GM19397 (cell line): ENCODE measurements around the gene SRL.
"Not testable (repeated sequence)": the region's sequence is repeated elsewhere in the genome, so short reads cannot be mapped to it uniquely, and the experiment has no call there.

ENCODE experiments used
- ATAC-seq: cut with Tn5 transposase; IDR thresholded peaks from one replicate; pipeline ENCODE4 v1.9.1; 2021; ENCODE audit warnings: mild to moderate bottlenecking, moderate library complexity; ENCODE audit not compliant: unreplicated experiment

SRL gene

DNA sequence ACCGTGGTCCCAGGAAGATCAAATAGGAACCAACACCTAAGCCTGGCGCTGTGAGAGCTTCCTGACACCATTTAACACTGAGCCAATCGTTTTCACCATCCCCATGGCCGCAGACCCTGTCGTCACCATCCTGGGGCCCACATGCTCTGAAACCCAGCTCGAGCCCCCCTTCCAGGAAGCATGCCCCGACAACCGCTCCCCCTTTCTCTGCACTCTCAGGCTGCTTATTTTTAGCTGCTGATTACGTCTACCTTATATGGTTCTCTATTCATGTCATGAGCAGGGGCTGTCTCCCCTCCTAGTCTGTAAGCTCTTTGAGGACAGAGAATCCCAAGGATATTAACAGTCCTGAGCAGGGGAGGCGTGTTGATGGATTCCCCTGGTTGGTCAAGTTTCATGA is 10.5 kb downstream of the SRL start:
- no peak for ATAC-seq

DNA sequence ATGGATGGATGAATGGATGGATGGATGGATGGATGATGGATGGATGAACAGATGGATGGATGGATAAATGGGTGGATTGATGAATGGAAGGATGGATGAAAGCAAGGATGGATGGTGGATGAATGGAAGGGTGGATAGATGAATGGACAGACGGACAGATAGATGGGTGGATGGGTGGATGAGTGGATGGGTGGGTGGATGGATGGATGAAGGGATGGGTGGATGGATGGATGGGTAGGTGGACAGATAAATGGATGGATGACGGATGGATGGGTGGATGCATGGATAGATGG is 14.9 kb downstream of the SRL start:
- ATAC-seq: no peak

GRCh38 chr16:4226251-4227039 is 15.4 kb downstream of the SRL start:
- no peak for ATAC-seq

GRCh38 chr16:4225075-4225474 is 16.8 kb downstream of the SRL start:
- no peak for ATAC-seq

DNA sequence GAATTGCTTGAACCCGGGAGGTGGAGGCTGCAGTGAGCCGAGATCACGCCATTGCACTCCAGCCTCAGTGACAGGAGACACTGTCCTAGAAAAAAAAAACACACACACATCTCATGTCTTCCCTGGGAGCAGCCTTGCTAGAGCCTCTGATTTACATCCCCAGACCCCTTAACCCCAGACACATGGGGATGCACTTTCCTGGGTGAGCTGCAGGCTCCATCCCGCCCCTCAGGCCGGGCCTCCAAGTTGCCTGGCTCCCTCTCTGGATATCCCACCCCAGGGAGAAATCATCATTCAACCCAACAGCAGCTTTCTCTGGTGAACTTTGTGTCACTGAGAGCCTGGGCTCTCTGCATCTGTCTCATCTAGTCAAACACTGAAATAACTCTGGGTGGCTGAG is 21.5 kb downstream of the SRL start:
- ATAC-seq: no peak

DNA sequence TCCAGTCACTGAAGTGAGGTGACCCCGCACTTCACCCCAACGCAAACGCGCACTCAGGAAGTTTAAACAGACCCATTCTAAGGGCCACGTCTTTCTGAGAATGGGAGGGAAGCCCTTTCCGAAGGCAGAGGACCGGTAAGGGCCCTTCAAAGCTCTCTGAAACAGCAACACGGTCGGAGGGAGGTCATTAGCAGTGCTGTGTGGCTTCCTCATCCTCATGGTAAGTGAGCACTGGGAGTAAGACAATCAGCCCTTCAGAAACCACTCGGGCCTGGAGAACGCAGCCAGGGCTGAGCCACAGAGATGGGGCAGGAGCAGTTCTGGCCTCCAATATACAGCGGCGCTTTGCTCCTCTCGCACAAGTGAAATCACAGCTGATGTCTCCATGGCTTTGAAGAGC is 23.7 kb downstream of the SRL start:
- ATAC-seq: no peak

DNA sequence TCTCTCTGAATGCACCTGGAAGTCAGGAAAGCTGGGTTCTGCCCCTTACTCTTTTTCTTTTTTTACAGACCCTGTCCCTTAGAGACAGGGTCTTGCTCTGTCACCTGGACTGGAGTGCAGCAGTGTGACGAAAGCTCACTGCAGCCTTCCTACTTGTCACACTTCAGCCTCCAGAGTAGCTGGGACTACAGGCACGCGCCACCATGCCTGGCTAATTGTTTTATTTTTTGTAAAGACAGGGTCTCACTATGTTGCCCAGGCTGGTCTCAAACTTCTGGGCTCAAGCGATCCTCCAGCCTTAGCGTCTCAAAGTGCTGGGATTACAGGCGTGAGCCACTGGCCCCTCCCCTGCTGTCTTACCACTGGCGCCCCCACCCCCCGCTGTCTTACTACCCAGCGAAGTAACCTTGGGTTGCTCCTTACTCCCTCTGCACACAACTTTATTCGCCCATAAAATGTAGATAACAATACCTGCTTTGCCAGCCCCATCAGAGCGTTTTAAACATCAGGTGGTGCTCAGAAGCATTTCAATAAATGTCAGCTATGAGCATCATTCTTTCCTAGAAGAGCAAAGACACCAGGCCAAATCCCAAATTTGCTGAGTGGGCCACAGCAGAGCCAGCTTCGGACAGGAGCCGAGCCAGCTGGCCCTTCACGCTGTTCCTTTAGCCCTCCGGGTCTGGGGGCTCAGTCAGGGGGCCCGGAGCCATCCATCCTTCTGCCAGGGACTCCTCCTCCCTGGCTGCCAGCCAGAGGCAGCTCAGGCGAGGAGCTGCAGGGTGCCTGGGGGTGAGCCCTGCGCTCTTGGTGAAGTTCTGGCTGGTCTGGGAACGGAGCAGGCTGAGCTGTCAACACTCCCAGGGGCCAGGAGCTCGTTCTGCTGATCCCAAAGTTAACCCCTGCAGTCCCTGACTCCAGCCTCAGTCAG is 24.4 kb downstream of the SRL start:
- ATAC-seq: no peak

GRCh38 chr16:4216596-4216995 is 25.3 kb downstream of the SRL start:
- ATAC-seq: no peak

- ATAC-seq: no peak
Measured at GRCh38 chr16:4215106-4215505, 26.8 kb downstream of the SRL start.

DNA sequence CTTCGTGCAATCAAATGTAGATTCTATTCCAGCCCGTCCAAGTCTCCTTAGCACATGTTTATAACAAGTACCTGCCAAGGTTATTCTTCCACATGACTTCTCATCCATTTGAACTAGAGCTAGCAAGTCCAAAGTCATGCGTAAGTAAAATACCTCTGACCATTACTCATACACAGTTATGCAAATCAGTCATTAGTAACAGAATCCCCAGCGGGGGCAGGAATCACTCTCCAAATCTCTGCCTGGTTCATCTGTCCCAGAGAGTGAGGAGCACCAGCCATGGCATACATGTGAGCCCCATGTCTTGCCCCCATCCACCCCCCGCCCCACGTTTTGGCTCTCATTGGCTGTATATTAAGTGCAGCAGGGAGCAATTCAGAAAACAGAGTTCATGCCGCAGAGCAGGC is 27.7 kb downstream of the SRL start:
- no peak for ATAC-seq

DNA sequence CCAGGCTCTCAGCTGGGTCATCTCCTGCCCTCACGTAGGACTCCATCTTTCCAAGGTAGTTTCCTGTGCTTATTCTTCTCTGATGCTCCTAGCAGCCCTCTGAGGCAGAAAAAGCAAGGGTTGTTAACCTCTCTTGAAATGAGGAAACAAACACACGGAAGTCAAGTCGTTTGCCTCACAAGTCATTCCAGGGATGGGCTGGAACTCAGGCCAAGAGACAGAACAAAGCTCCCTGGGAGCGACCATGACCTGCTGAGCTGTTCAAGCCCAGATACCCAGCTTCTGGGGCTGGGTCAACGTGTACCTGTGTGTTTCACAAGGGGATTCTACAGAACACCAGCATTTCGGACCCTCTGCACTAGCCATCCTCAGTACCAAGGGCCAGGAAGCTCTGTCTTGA is 28.1 kb downstream of the SRL start:
- no peak for ATAC-seq

DNA sequence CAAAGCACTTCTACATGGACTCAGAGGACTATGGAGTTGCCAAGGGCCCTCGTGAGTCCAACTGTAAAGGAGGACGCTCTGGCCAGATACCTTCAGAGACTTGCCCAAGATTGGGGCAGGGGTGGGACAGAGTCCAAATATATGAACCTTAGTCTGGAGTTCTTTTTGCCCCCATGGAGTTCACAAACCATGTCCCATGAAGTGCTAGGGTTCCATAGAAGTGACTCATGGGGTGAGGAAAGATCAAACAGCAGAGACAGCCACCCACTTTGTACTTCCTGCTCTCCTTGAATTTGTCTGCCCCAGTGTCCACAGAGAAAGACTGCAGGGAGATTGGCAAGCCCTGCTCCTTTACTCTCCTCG is 29.0 kb downstream of the SRL start:
- ATAC-seq: no peak

- ATAC-seq: no peak
Measured at GRCh38 chr16:4212211-4212933, 29.5 kb downstream of the SRL start.

DNA sequence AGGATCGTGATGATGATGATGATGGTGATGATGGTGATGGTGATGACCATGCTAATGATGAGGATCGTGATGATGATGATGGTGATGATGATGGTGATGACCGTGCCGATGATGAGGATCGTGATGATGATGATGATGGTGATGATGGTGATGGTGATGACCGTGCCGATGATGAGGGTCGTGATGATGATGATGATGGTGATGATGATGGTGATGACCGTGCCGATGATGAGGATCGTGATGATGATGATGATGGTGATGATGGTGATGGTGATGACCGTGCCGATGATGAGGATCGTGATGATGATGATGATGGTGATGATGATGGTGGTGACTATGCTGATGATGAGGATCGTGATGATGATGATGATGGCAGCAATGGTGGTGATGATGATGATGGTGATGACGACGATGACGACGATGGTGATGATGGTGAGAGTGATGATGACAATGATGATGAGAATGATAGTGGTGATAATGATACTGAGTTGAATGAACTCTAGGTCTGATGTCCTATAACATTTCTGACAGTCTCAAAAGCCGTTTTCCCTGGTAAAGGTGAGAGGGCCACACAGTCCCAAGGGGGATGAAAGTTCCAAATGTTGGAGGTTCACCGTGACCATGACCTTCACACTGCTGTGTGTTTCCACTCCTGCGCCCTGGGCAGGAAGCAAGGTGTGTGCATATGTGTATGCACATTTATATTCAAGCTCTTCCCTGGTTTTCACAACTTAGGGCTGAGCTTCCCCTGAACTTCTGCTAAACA is 30.3 kb downstream of the SRL start:
- not testable (repeated sequence) for ATAC-seq

- no peak for ATAC-seq
Measured at GRCh38 chr16:4209666-4210065, 32.2 kb downstream of the SRL start.

DNA sequence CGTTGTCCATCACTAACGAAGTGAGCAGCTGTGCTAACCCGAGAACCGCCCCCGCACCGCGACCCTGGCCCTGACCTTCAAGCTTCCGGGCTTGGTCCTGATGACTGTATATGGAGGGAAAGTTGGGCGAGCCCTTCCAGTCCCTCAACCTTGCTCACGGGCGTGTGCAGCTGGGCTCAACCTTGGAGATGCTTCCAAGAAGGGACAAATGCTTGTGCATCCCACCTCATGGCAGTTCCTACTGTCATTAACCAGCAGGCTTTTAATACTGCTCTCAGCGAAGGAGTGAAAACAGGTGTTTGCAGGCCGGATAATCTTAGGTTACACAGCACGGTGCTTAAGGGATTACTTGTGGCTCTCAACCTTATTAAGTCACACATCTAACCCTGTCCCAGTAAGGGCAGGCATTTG is 33.5 kb downstream of the SRL start:
- no peak for ATAC-seq

DNA sequence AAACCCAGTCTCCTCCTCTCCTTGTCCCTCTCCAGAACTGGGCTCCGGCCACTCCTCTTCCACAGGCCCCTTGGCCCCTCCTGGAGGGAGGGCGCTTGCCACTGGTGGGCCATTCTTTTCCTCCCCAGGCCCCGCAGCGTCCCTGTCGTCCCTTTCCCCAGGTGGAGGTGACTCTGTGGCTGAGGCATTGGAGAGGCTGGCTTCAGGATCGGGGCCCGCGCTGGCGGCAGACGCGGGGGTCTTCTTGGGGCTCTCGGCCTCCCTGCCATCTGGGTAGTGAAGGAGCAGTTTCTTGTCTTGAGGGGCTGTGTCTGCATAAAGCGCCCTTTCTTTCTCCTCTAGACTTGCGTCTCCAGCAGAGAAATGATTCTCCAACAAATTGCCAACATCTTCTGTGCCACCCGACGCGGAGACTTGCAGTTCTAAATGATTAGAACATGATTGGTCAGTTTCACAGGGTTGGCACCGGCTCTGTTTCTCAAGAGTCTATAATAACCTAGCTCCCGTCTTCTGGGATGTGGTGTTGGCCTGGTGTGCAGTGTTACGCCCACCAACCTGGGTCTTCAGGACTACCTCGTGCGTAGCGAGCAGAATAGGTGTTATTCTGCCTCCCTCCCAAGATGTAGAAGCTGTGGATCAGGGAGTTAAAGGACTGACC is 34.1 kb downstream of the SRL start:
- no peak for ATAC-seq

DNA sequence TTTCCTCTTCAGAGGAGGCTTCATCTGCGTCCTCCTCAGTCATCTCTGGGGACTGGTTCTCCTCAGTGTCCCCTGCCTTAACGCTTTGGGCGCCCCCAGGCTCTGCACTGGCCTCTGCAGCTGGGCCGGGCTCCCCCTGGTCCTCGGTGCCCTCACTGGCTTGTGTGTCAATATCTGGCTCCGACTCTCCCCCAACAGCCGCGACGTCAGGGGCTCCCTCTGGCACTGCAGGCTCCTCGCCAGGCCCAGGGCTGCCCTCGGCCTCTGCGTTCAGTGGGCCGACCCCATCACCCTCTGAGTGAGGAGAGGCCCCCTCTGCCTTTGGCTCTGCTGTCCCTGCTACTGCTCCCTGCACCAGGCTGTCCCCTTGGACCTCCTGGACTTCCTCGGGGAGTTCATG is 34.7 kb downstream of the SRL start:
- ATAC-seq: no peak

- no peak for ATAC-seq
Measured at GRCh38 chr16:4206680-4207079, 35.2 kb downstream of the SRL start.

DNA sequence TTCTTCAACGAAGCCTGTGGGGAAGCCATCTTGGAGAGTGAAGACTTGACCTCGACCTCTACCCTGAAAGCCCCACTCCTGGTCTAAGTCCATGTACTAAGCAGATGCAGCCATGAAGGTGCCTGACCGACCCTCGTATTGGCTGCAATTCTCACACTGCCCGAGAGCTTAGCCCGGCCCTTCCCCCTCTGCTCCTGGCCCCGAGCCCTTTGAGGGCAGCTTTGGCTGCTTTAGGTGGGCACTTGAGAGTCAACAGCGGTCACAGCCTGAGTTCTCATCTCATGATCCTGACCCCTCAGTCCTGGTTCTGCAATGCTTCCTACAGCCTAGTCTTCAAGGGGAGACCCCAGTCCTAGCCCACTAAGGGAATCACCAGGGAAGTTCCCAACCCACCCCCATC is 35.9 kb downstream of the SRL start:
- no peak for ATAC-seq

GRCh38 chr16:4204521-4204920 is 37.4 kb downstream of the SRL start:
- no peak for ATAC-seq
